Activated CD8-positive, alpha-beta T cell treated with anti-CD3 and anti-CD28 coated beads, Interleukin-2, amount 10 ng/mL, durations not matched to agents 7 days and 5 days (primary cell): ENCODE results near the gene TSPAN3. TPM values are rescaled to one million over a fixed set of nuclear protein-coding genes. Genes with fewer than 3 reads are reported as not detected.

Experiments used
- ATAC-seq: fragments of 150-1000 bp; cut with Tn5 transposase; one replicate; pipeline ENCODE4 v1.10.0; 2021; ENCODE audit warnings: moderate library complexity
- CTCF ChIA-PET: fragments of 350-600 bp; sonication (Branson Sonifier 250); formaldehyde crosslinking; loops from one replicate; lab custom pipeline; 2021; ENCODE audit warnings: antibody characterized with exemption; lab: Charles Lee
- POLR2A ChIA-PET: fragments of 350-600 bp; sonication (Branson Sonifier 250); formaldehyde crosslinking; loops from one replicate; lab custom pipeline; 2021; ENCODE audit warnings: antibody characterized with exemption; lab: Charles Lee
- DNase-seq: peaks from one replicate; pipeline ENCODE4 v3.0.0-alpha.2; 2020
- H3K27ac Mint-ChIP-seq: one replicate; pipeline ENCODE4 v1.8.0; 2021; ENCODE audit warnings: mild to moderate bottlenecking, mixed read lengths
- H3K27me3 Mint-ChIP-seq: one replicate; pipeline ENCODE4 v1.8.0; 2021; ENCODE audit warnings: low read depth, mixed read lengths
- H3K36me3 Mint-ChIP-seq: one replicate; pipeline ENCODE4 v1.8.0; 2021; ENCODE audit warnings: low read depth, mixed read lengths
- H3K4me1 Mint-ChIP-seq: one replicate; pipeline ENCODE4 v1.8.0; 2021; ENCODE audit warnings: low read depth, mixed read lengths
- H3K4me3 Mint-ChIP-seq: one replicate; pipeline ENCODE4 v1.8.0; 2021; ENCODE audit warnings: mild to moderate bottlenecking, mixed read lengths
- H3K9me3 Mint-ChIP-seq: one replicate; pipeline ENCODE4 v1.8.0; 2022; ENCODE audit warnings: mixed read lengths; ENCODE audit not compliant: insufficient read depth
- total RNA-seq, 2 experiments: library from RNA; stranded (reverse); gene quantifications; one replicate each; pipeline ENCODE4 v1.2.3, GENCODE V29; 2021

Gene TSPAN3
- total RNA-seq, 2 experiments from 2014 or later = 17.4 to 18.4 TPM

- no peaks in the 10 kb centered on the region for H3K9me3 Mint-ChIP-seq
- H3K27ac Mint-ChIP-seq = peak overlapping the region; percentile 99
- POLR2A ChIA-PET = interaction anchor here (0.6 to 8.6 kb wide), 3 partner anchors 23 to 33 kb away, joined by 3 to 125 read pairs (median 3); partner anchors contain the start of gene PSTPIP1
- peak overlapping the region; percentile 17 for H3K4me3 Mint-ChIP-seq
- ATAC-seq (no peak), DNase-seq (peak; percentile 49)
- no peaks in the 10 kb centered on the region for H3K27me3 Mint-ChIP-seq
- CTCF ChIA-PET = interaction anchor here (8.2 to 13.1 kb wide), 2 partner anchors 24 to 45 kb away, joined by 75 to 159 read pairs; partner anchors contain the start of gene PSTPIP1
- H3K36me3 Mint-ChIP-seq = peaks cover 79% of the 10 kb centered on the region
- peaks cover 97% of the 10 kb centered on the region for H3K4me1 Mint-ChIP-seq
Observed at GRCh38 chr15:77019521-77020331, 51.2 kb downstream of the TSPAN3 start.

GRCh38 chr15:77018796-77019505 is 52.0 kb downstream of the TSPAN3 start:
- Mint-ChIP-seq H3K4me1 (peaks cover 100% of the 10 kb centered on the region), H3K27me3 (no peaks in the 10 kb centered on the region), H3K4me3 (peak overlapping the region; percentile 17), H3K9me3 (no peaks in the 10 kb centered on the region), H3K27ac (peak overlapping the region; percentile 99), H3K36me3 (peaks cover 78% of the 10 kb centered on the region)
- CTCF ChIA-PET = interaction anchor here (8.2 to 13.1 kb wide), 2 partner anchors 23 to 45 kb away, joined by 75 to 159 read pairs; partner anchors contain the start of gene PSTPIP1
- no peak for ATAC-seq
- POLR2A ChIA-PET = interaction anchor here (1.0 to 8.6 kb wide), 2 partner anchors 22 to 32 kb away, joined by 3 to 125 read pairs; partner anchors contain the start of gene PSTPIP1
- no peak for DNase-seq

GRCh38 chr15:77017761-77018720 is 52.9 kb downstream of the TSPAN3 start:
- H3K36me3 Mint-ChIP-seq = peaks cover 76% of the 10 kb centered on the region
- POLR2A ChIA-PET = interaction anchor here (8.6 kb wide), 1 partner anchor 21 kb away, joined by 125 read pairs; the partner anchor contains the start of gene PSTPIP1
- peaks cover 100% of the 10 kb centered on the region for H3K4me1 Mint-ChIP-seq
- H3K9me3 Mint-ChIP-seq = no peaks in the 10 kb centered on the region
- DNase-seq = no peak
- no peak for ATAC-seq
- CTCF ChIA-PET = interaction anchor here (8.2 to 13.1 kb wide), 2 partner anchors 22 to 44 kb away, joined by 75 to 159 read pairs; partner anchors contain the start of gene PSTPIP1
- no peaks in the 10 kb centered on the region for H3K27me3 Mint-ChIP-seq
- H3K27ac Mint-ChIP-seq = peak overlapping the region; percentile 99
- peak overlapping the region; percentile 8 for H3K4me3 Mint-ChIP-seq

- peaks cover 99% of the 10 kb centered on the region for H3K4me1 Mint-ChIP-seq
- POLR2A ChIA-PET = interaction anchor here (2.1 to 8.6 kb wide), 2 partner anchors 20 to 28 kb away, joined by 8 to 125 read pairs; partner anchors contain the start of gene PSTPIP1
Observed at GRCh38 chr15:77017091-77017660, 53.7 kb downstream of the TSPAN3 start.

GRCh38 chr15:77016321-77016695 is 54.6 kb downstream of the TSPAN3 start:
- Mint-ChIP-seq H3K27ac (peak overlapping the region; percentile 99), H3K4me3 (no peak overlapping the region), H3K27me3 (no peaks in the 10 kb centered on the region), H3K9me3 (no peaks in the 10 kb centered on the region), H3K4me1 (peaks cover 99% of the 10 kb centered on the region), H3K36me3 (peaks cover 74% of the 10 kb centered on the region)
- ChIA-PET CTCF (interaction anchor here (1.0 to 13.1 kb wide), 3 partner anchors 15 to 42 kb away, joined by 6 to 159 read pairs (median 75); partner anchors contain the start of gene PSTPIP1), POLR2A (interaction anchor here (2.1 to 8.6 kb wide), 2 partner anchors 20 to 28 kb away, joined by 8 to 125 read pairs; partner anchors contain the start of gene PSTPIP1)
- DNase-seq (no peak), ATAC-seq (no peak)

More at GRCh38 chr15:77017091-77017660, 53.7 kb downstream of the TSPAN3 start:
- no peak overlapping the region for H3K4me3 Mint-ChIP-seq
- no peak for DNase-seq
- peaks cover 75% of the 10 kb centered on the region for H3K36me3 Mint-ChIP-seq
- no peaks in the 10 kb centered on the region for H3K27me3 Mint-ChIP-seq
- no peak for ATAC-seq
- H3K9me3 Mint-ChIP-seq = no peaks in the 10 kb centered on the region
- H3K27ac Mint-ChIP-seq = peak overlapping the region; percentile 99
- CTCF ChIA-PET = interaction anchor here (1.0 to 13.1 kb wide), 3 partner anchors 14 to 43 kb away, joined by 6 to 159 read pairs (median 75); partner anchors contain the start of gene PSTPIP1

GRCh38 chr15:77015646-77016320 is 55.1 kb downstream of the TSPAN3 start:
- Mint-ChIP-seq H3K27me3 (no peaks in the 10 kb centered on the region), H3K4me3 (peak overlapping the region; percentile 72), H3K27ac (peak overlapping the region; percentile 99), H3K4me1 (peaks cover 99% of the 10 kb centered on the region), H3K36me3 (peaks cover 75% of the 10 kb centered on the region), H3K9me3 (no peaks in the 10 kb centered on the region)
- ChIA-PET CTCF (interaction anchor here (8.2 to 13.1 kb wide), 2 partner anchors 20 to 41 kb away, joined by 75 to 159 read pairs; partner anchors contain the start of gene PSTPIP1), POLR2A (interaction anchor here (2.1 to 8.6 kb wide), 2 partner anchors 19 to 27 kb away, joined by 8 to 125 read pairs; partner anchors contain the start of gene PSTPIP1)
- ATAC-seq = no peak
- no peak for DNase-seq

- DNase-seq (peak; percentile 49), ATAC-seq (peak; percentile 34)
- ChIA-PET CTCF (interaction anchor here (1.0 to 13.1 kb wide), 10 partner anchors 8 to 529 kb away, joined by 3 to 159 read pairs (median 8); partner anchors contain the start of gene PSTPIP1), POLR2A (interaction anchor here (1.0 to 8.6 kb wide), 5 partner anchors 8 to 40 kb away, joined by 3 to 125 read pairs (median 11); partner anchors contain the start of gene PSTPIP1)
- Mint-ChIP-seq H3K27ac (peak overlapping the region; percentile 99), H3K4me1 (peaks cover 99% of the 10 kb centered on the region), H3K36me3 (peaks cover 73% of the 10 kb centered on the region), H3K4me3 (peak overlapping the region; percentile 72), H3K27me3 (no peaks in the 10 kb centered on the region), H3K9me3 (no peaks in the 10 kb centered on the region)
Observed at GRCh38 chr15:77014132-77015081, 56.5 kb downstream of the TSPAN3 start.

GRCh38 chr15:77013776-77014131 is 57.2 kb downstream of the TSPAN3 start:
- peak; percentile 80 for ATAC-seq
- Mint-ChIP-seq H3K4me3 (peak overlapping the region; percentile 72), H3K9me3 (no peaks in the 10 kb centered on the region), H3K27me3 (no peaks in the 10 kb centered on the region), H3K36me3 (peaks cover 72% of the 10 kb centered on the region), H3K27ac (peak overlapping the region; percentile 99), H3K4me1 (peaks cover 99% of the 10 kb centered on the region)
- peak; percentile 96 for DNase-seq
- CTCF ChIA-PET = interaction anchor here (1.0 to 13.1 kb wide), 13 partner anchors 9 to 530 kb away, joined by 3 to 159 read pairs (median 7); partner anchors contain the start of gene PSTPIP1
- POLR2A ChIA-PET = interaction anchor here (1.0 to 8.6 kb wide), 7 partner anchors 9 to 39 kb away, joined by 3 to 125 read pairs (median 6); partner anchors contain the start of gene PSTPIP1
